ENCODE results near the gene NXN.
A peak's percentile ranks its signal among the peaks of the same experiment; 100 is the strongest.

NXN gene

DNA sequence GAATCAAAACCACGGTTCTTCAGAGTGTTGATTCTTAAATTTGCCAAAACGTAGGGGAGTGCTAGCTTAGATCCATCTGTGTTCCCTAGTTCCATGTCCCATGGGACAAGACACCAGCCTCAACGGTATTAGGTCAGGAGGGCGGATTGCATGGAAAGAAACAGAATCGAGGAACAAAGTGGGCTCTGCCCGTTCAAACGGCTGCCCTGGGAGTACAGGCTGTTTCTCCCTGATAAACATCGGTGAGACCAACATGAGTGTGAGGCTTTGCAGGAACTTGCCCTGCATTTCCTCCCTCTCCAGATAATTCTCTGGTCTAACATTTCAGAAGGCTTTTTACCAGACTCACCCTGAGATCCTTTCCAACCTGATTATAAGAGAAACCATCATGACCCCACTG, 115.3 kb downstream of the NXN start:
- CTCF ChIA-PET: no interaction called here
- DNase-seq: peak; percentile 34 to 53 (median 38)
- POLR2A ChIA-PET: no interaction called here
- peak overlapping the region in 2 of 7 experiments; percentile 57 to 60 for H3K4me3 ChIP-seq (ENCODE audit: control insufficient read depth in 1 of 7, extremely low read depth in 1 of 7, insufficient read depth in 4 of 7, low read depth in 2 of 7, low read length in 6 of 7)
- peaks cover 0 to 2% (median 0%) of the 10 kb centered on the region in 5 experiments for H3K27me3 ChIP-seq (replicated peaks in 2 of 5; ENCODE audit: control insufficient read depth in 4 of 5, insufficient read depth in 5 of 5, low read length in 4 of 5)
- H3K27ac ChIP-seq (ENCODE audit: insufficient read depth in 1 of 2, low read depth in 1 of 2, low read length in 2 of 2, poor library complexity in 1 of 2, severe bottlenecking in 2 of 2): peak overlapping the region in 1 of 2 experiments; percentile 6
- H3K4me1 ChIP-seq (ENCODE audit: control extremely low read depth in 1 of 4, control insufficient read depth in 4 of 4, insufficient read depth in 4 of 4, low read length in 3 of 4): peaks cover 0 to 14% (median 4%) of the 10 kb centered on the region in 4 experiments
- no peaks in the 10 kb centered on the region for H3K36me3 ChIP-seq (ENCODE audit: control insufficient read depth in 4 of 4, insufficient read depth in 4 of 4, low read length in 3 of 4)
- WGBS (ENCODE audit: insufficient coverage): 2% methylated on average over 8 of the region's 8 CpGs
- no peaks in the 10 kb centered on the region for H3K9me3 ChIP-seq (ENCODE audit: control extremely low read depth in 1 of 5, control insufficient read depth in 4 of 5, insufficient read depth in 2 of 5, low read depth in 1 of 5, low read length in 4 of 5)

DNA sequence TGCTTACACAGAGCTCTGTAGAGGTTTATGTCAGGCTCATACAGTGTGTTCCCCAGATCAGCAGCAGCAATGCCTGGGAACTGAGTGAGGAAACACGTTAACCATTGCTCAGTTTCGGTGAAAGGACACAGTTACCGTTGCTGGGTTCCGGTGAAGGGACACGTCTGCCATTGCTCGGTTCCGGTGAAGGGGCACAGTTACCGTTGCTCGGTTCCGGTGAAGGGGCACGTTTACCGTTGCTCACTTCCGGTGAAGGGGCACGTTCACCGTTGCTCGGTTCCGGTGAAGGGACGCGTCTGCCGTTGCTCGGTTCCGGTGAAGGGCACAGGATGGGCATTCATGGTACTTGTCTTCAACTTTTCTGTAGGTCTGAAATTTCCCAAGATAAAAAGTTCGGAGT, 115.7 kb downstream of the NXN start:
- H3K27ac ChIP-seq (ENCODE audit: insufficient read depth in 1 of 2, low read depth in 1 of 2, low read length in 2 of 2, poor library complexity in 1 of 2, severe bottlenecking in 2 of 2): peak overlapping the region in 1 of 2 experiments; percentile 6
- peak in 2 of 3 donors; percentile 13 to 24 for DNase-seq
- H3K4me1 ChIP-seq (ENCODE audit: control extremely low read depth in 1 of 4, control insufficient read depth in 4 of 4, insufficient read depth in 4 of 4, low read length in 3 of 4): peaks cover 0 to 14% (median 4%) of the 10 kb centered on the region in 4 experiments
- peak overlapping the region in 2 of 7 experiments; percentile 57 to 60 for H3K4me3 ChIP-seq (ENCODE audit: control insufficient read depth in 1 of 7, extremely low read depth in 1 of 7, insufficient read depth in 4 of 7, low read depth in 2 of 7, low read length in 6 of 7)
- H3K27me3 ChIP-seq (replicated peaks in 2 of 5; ENCODE audit: control insufficient read depth in 4 of 5, insufficient read depth in 5 of 5, low read length in 4 of 5): peaks cover 0 to 2% (median 0%) of the 10 kb centered on the region in 5 experiments
- H3K9me3 ChIP-seq (ENCODE audit: control extremely low read depth in 1 of 5, control insufficient read depth in 4 of 5, insufficient read depth in 2 of 5, low read depth in 1 of 5, low read length in 4 of 5): no peaks in the 10 kb centered on the region
- ChIA-PET CTCF (no interaction called here), POLR2A (no interaction called here)
- no peaks in the 10 kb centered on the region for H3K36me3 ChIP-seq (ENCODE audit: control insufficient read depth in 4 of 4, insufficient read depth in 4 of 4, low read length in 3 of 4)
- WGBS (ENCODE audit: insufficient coverage): 95% methylated on average over 19 of the region's 23 CpGs

DNA sequence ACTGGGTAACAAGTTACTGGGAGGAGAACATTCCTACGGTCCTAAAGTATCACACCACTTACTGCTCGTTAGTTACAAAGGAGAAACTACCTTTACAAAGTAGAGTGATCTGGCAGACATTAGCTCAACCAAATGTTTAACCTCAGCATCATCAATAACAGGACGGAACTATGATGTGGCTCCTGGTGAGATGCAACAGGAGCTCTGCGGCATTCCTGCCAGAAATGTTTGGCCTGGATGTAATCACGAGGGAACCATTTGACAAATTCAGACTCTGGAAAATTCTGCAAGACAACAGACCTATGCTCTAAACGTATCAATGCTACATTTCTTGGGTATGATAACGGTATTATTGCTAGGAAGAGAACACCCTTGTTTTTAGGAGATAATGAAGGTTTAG, 117.0 kb downstream of the NXN start:
- CTCF ChIA-PET: no interaction called here
- H3K27me3 ChIP-seq (replicated peaks in 2 of 5; ENCODE audit: control insufficient read depth in 4 of 5, insufficient read depth in 5 of 5, low read length in 4 of 5): no peaks in the 10 kb centered on the region
- peaks cover 0 to 14% (median 4%) of the 10 kb centered on the region in 4 experiments for H3K4me1 ChIP-seq (ENCODE audit: control extremely low read depth in 1 of 4, control insufficient read depth in 4 of 4, insufficient read depth in 4 of 4, low read length in 3 of 4)
- WGBS (ENCODE audit: insufficient coverage): 98% methylated on average over 5 of the region's 7 CpGs
- H3K4me3 ChIP-seq (ENCODE audit: control insufficient read depth in 1 of 7, extremely low read depth in 1 of 7, insufficient read depth in 4 of 7, low read depth in 2 of 7, low read length in 6 of 7): no peak overlapping the region
- H3K27ac ChIP-seq (ENCODE audit: insufficient read depth in 1 of 2, low read depth in 1 of 2, low read length in 2 of 2, poor library complexity in 1 of 2, severe bottlenecking in 2 of 2): no peak overlapping the region
- H3K9me3 ChIP-seq (ENCODE audit: control extremely low read depth in 1 of 5, control insufficient read depth in 4 of 5, insufficient read depth in 2 of 5, low read depth in 1 of 5, low read length in 4 of 5): no peaks in the 10 kb centered on the region
- POLR2A ChIA-PET: no interaction called here
- DNase-seq: no peak
- H3K36me3 ChIP-seq (ENCODE audit: control insufficient read depth in 4 of 4, insufficient read depth in 4 of 4, low read length in 3 of 4): no peaks in the 10 kb centered on the region

DNA sequence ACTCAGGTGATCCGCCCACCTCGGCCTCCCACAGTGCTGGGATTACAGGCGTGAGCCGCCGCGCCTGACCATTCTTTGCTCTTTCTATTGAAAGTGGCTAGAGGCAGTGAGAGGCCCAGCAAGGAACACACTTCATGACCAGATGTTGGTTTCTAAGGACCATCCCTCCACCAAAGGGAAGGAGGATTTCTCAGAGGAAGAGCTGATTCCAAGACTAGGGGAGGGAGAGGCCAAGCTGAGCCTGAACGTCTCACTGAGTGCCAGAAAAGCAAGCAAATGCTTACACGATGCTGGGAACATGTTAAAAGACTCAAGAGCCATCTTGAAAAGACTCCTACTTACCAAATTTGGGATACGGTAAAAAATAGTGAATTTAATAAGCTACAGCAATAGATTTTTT, 118.2 kb downstream of the NXN start:
- POLR2A ChIA-PET: no interaction called here
- DNase-seq: no peak
- CTCF ChIA-PET: no interaction called here
- no peaks in the 10 kb centered on the region for H3K9me3 ChIP-seq (ENCODE audit: control extremely low read depth in 1 of 5, control insufficient read depth in 4 of 5, insufficient read depth in 2 of 5, low read depth in 1 of 5, low read length in 4 of 5)
- WGBS (ENCODE audit: insufficient coverage): 97% methylated on average over 3 of the region's 9 CpGs
- H3K4me3 ChIP-seq (ENCODE audit: control insufficient read depth in 1 of 7, extremely low read depth in 1 of 7, insufficient read depth in 4 of 7, low read depth in 2 of 7, low read length in 6 of 7): no peak overlapping the region
- H3K4me1 ChIP-seq (ENCODE audit: control extremely low read depth in 1 of 4, control insufficient read depth in 4 of 4, insufficient read depth in 4 of 4, low read length in 3 of 4): peaks cover 0 to 14% (median 4%) of the 10 kb centered on the region in 4 experiments
- no peaks in the 10 kb centered on the region for H3K36me3 ChIP-seq (ENCODE audit: control insufficient read depth in 4 of 4, insufficient read depth in 4 of 4, low read length in 3 of 4)
- no peak overlapping the region for H3K27ac ChIP-seq (ENCODE audit: insufficient read depth in 1 of 2, low read depth in 1 of 2, low read length in 2 of 2, poor library complexity in 1 of 2, severe bottlenecking in 2 of 2)
- H3K27me3 ChIP-seq (replicated peaks in 2 of 5; ENCODE audit: control insufficient read depth in 4 of 5, insufficient read depth in 5 of 5, low read length in 4 of 5): peaks cover 0 to 4% (median 0%) of the 10 kb centered on the region in 5 experiments

DNA sequence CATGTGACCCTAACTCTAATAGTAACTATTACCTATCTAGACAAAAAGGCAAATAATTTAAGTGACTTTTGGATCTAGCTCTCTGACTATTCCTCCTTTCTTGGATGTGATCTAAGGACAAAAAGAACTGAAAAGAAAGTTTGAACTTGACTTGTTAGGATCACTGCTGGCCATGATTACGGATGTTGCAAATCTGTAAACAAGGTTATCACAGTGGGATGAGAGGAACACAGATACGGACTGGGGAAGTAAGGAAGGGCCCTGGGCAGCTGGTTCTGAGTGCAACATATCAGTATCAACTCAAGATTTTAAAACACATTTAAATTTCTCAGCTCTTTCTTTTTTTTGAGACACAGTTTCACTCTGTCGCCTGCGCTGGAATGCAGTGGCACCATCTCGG, 118.8 kb downstream of the NXN start:
- CTCF ChIA-PET: no interaction called here
- no peaks in the 10 kb centered on the region for H3K9me3 ChIP-seq (ENCODE audit: control extremely low read depth in 1 of 5, control insufficient read depth in 4 of 5, insufficient read depth in 2 of 5, low read depth in 1 of 5, low read length in 4 of 5)
- no peak overlapping the region for H3K27ac ChIP-seq (ENCODE audit: insufficient read depth in 1 of 2, low read depth in 1 of 2, low read length in 2 of 2, poor library complexity in 1 of 2, severe bottlenecking in 2 of 2)
- POLR2A ChIA-PET: no interaction called here
- no peaks in the 10 kb centered on the region for H3K36me3 ChIP-seq (ENCODE audit: control insufficient read depth in 4 of 4, insufficient read depth in 4 of 4, low read length in 3 of 4)
- DNase-seq: no peak
- 96% methylated on average over 5 of the region's 5 CpGs for WGBS (ENCODE audit: insufficient coverage)
- peaks cover 0 to 14% (median 4%) of the 10 kb centered on the region in 4 experiments for H3K4me1 ChIP-seq (ENCODE audit: control extremely low read depth in 1 of 4, control insufficient read depth in 4 of 4, insufficient read depth in 4 of 4, low read length in 3 of 4)
- H3K4me3 ChIP-seq (ENCODE audit: control insufficient read depth in 1 of 7, extremely low read depth in 1 of 7, insufficient read depth in 4 of 7, low read depth in 2 of 7, low read length in 6 of 7): no peak overlapping the region
- H3K27me3 ChIP-seq (replicated peaks in 2 of 5; ENCODE audit: control insufficient read depth in 4 of 5, insufficient read depth in 5 of 5, low read length in 4 of 5): peaks cover 0 to 4% (median 0%) of the 10 kb centered on the region in 5 experiments

DNA sequence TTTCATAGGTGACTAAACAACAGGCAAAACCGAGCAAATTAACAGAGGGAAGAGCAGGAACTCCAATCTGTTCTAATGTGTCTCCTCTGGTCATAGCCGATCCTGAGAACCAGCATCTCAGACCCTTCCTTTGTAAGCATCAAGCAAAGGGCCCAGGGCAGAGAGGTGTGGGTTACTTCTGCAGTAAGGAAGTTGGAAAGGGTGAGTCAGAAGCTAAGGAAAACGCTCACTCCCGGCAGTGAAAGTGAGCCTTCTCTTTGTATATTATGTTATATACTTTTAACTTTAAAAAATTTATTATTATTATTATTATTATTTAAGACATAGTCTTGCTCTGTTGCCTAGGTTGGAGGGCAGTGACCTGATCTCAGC, 119.8 kb downstream of the NXN start:
- peaks cover 0 to 4% (median 0%) of the 10 kb centered on the region in 5 experiments for H3K27me3 ChIP-seq (replicated peaks in 2 of 5; ENCODE audit: control insufficient read depth in 4 of 5, insufficient read depth in 5 of 5, low read length in 4 of 5)
- WGBS (ENCODE audit: insufficient coverage): 100% methylated on average over 2 of the region's 4 CpGs
- POLR2A ChIA-PET: no interaction called here
- no peaks in the 10 kb centered on the region for H3K36me3 ChIP-seq (ENCODE audit: control insufficient read depth in 4 of 4, insufficient read depth in 4 of 4, low read length in 3 of 4)
- no peaks in the 10 kb centered on the region for H3K9me3 ChIP-seq (ENCODE audit: control extremely low read depth in 1 of 5, control insufficient read depth in 4 of 5, insufficient read depth in 2 of 5, low read depth in 1 of 5, low read length in 4 of 5)
- H3K27ac ChIP-seq (ENCODE audit: insufficient read depth in 1 of 2, low read depth in 1 of 2, low read length in 2 of 2, poor library complexity in 1 of 2, severe bottlenecking in 2 of 2): no peak overlapping the region
- DNase-seq: no peak
- H3K4me3 ChIP-seq (ENCODE audit: control insufficient read depth in 1 of 7, extremely low read depth in 1 of 7, insufficient read depth in 4 of 7, low read depth in 2 of 7, low read length in 6 of 7): no peak overlapping the region
- H3K4me1 ChIP-seq (ENCODE audit: control extremely low read depth in 1 of 4, control insufficient read depth in 4 of 4, insufficient read depth in 4 of 4, low read length in 3 of 4): peaks cover 0 to 12% (median 3%) of the 10 kb centered on the region in 4 experiments
- CTCF ChIA-PET: no interaction called here

DNA sequence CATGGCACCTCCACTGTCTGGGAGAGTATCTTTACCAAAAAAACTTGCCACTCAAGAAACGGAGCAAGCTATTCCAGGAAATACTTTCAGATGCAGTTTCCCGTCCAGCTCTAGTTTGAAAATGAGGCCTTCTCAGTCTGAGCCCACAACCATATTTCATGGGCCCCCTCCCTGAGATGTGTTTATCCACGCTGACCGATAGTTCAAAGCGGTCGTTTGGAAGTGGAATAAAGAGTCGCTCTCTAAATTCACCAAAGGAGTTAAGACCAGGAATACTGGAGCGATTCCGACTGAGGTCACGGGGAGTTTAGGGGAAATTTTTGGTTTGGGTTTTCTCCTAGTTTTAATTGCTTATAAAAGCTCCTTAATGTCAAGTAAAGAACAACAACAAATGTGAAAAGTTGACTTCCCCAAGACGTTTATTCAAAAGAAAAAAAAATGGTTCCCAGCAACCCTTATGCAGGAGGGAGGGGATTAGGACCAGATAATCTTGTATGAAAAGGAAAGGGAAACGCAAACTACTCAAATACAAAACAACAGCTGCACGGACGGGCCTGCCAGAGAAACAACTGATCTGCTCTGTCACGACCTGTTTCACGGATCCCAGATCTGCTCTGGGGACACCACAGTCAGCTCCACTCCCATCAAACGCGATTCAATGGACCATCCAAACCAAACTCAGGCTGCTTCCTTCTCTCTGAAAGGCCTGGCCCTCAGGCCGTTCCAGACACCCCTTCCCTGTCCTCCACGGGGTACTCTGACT, 120.3 kb downstream of the NXN start:
- WGBS (ENCODE audit: insufficient coverage): 91% methylated on average over 15 of the region's 20 CpGs
- H3K27me3 ChIP-seq (replicated peaks in 2 of 5; ENCODE audit: control insufficient read depth in 4 of 5, insufficient read depth in 5 of 5, low read length in 4 of 5): peaks cover 0 to 4% (median 0%) of the 10 kb centered on the region in 5 experiments
- no peaks in the 10 kb centered on the region for H3K9me3 ChIP-seq (ENCODE audit: control extremely low read depth in 1 of 5, control insufficient read depth in 4 of 5, insufficient read depth in 2 of 5, low read depth in 1 of 5, low read length in 4 of 5)
- H3K36me3 ChIP-seq (ENCODE audit: control insufficient read depth in 4 of 4, insufficient read depth in 4 of 4, low read length in 3 of 4): no peaks in the 10 kb centered on the region
- H3K27ac ChIP-seq (ENCODE audit: insufficient read depth in 1 of 2, low read depth in 1 of 2, low read length in 2 of 2, poor library complexity in 1 of 2, severe bottlenecking in 2 of 2): no peak overlapping the region
- ChIA-PET CTCF (interaction anchor here (0.5 to 0.7 kb wide), 2 partner anchors 12 to 20 kb away, joined by 3 to 4 read pairs; no protein-coding TSS in a partner anchor), POLR2A (no interaction called here)
- DNase-seq: no peak
- no peak overlapping the region for H3K4me3 ChIP-seq (ENCODE audit: control insufficient read depth in 1 of 7, extremely low read depth in 1 of 7, insufficient read depth in 4 of 7, low read depth in 2 of 7, low read length in 6 of 7)
- H3K4me1 ChIP-seq (ENCODE audit: control extremely low read depth in 1 of 4, control insufficient read depth in 4 of 4, insufficient read depth in 4 of 4, low read length in 3 of 4): peaks cover 0 to 6% (median under 1%) of the 10 kb centered on the region in 4 experiments

Data from common myeloid progenitor, CD34-positive (primary cell).